CMK (cell line): ENCODE data around the gene PCDHB8.
"Not testable (repeated sequence)": the region's sequence is repeated elsewhere in the genome, so short reads cannot be mapped to it uniquely, and the experiment has no call there.

Source experiments
- DNase-seq: peaks from one replicate; pipeline ENCODE4 v3.0.0-alpha.2; 2010; ENCODE audit warnings: low read depth

The PCDHB8 gene

DNA sequence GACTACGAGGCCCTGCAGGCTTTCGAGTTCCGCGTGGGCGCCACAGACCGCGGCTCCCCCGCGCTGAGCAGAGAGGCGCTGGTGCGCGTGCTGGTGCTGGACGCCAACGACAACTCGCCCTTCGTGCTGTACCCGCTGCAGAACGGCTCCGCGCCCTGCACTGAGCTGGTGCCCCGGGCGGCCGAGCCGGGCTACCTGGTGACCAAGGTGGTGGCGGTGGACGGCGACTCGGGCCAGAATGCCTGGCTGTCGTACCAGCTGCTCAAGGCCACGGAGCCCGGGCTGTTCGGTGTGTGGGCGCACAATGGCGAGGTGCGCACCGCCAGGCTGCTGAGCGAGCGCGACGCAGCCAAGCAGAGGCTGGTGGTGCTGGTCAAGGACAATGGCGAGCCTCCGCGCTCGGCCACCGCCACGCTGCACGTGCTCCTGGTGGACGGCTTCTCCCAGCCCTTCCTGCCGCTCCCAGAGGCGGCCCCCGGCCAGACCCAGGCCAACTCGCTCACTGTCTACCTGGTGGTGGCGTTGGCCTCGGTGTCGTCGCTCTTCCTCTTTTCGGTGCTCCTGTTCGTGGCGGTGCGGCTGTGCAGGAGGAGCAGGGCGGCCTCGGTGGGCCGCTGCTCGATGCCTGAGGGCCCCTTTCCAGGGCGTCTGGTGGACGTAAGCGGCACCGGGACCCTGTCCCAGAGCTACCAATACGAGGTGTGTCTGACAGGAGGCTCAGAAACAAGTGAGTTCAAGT is 6.7 kb downstream of the PCDHB8 start:
- not testable (repeated sequence) for DNase-seq

DNA sequence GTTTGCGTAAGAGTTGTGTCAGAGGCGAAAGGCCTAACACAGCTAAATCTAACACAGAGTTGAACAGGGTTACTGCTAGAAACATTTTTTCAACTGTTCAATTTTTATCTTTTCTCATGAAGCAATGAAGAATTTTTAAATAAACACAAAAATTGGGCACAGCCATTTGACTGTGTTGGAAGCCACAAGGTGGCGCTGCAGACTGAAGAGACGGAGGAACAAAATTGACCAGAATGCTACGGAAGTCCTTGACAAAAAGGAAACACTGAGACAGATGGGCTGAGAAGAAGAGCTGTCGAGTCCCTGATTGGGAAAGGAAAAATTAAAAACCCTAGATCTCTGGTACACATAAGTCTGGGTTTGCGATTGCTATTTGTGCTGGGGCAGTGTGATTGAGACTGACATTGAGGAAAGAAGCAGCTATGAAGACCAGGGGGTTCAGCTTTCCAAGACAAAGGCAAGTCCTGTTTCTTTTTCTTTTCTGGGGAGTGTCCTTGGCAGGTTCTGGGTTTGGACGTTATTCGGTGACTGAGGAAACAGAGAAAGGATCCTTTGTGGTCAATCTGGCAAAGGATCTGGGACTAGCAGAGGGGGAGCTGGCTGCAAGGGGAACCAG is 9.4 kb downstream of the PCDHB8 start, which contains the start of gene PCDHB9:
Gene PCDHB9, plus strand, starts transcription at position 265 of the 616 bp plus-strand sequence. Its CDS starts 158 bp downstream, at position 423.
- peak; percentile 22 for DNase-seq

GRCh38 chr5:141188682-141189081 is 11.1 kb downstream of the PCDHB8 start:
- DNase-seq, result not testable (repeated sequence)

- DNase-seq, result not testable (repeated sequence)
These were observed 11.5 kb downstream of the PCDHB8 start for GRCh38 chr5:141189131-141189530.

- peak; percentile 1 for DNase-seq
These were observed 14.6 kb downstream of the PCDHB8 start, which contains the start of gene PCDHB10 for GRCh38 chr5:141192110-141192725. Gene PCDHB10, plus strand, starts transcription at chr5:141192353. Its CDS starts 200 bp downstream, at chr5:141192553.

DNA sequence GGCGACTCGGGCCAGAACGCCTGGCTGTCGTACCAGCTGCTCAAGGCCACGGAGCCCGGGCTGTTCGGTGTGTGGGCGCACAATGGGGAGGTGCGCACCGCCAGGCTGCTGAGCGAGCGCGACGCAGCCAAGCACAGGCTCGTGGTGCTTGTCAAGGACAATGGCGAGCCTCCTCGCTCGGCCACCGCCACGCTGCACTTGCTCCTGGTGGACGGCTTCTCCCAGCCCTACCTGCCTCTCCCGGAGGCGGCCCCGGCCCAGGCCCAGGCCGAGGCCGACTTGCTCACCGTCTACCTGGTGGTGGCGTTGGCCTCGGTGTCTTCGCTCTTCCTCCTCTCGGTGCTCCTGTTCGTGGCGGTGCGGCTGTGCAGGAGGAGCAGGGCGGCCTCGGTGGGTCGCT is 16.7 kb downstream of the PCDHB8 start:
- DNase-seq, result not testable (repeated sequence)

- DNase-seq, result no peak
These were observed 18.8 kb downstream of the PCDHB8 start for GRCh38 chr5:141196363-141196762.

DNA sequence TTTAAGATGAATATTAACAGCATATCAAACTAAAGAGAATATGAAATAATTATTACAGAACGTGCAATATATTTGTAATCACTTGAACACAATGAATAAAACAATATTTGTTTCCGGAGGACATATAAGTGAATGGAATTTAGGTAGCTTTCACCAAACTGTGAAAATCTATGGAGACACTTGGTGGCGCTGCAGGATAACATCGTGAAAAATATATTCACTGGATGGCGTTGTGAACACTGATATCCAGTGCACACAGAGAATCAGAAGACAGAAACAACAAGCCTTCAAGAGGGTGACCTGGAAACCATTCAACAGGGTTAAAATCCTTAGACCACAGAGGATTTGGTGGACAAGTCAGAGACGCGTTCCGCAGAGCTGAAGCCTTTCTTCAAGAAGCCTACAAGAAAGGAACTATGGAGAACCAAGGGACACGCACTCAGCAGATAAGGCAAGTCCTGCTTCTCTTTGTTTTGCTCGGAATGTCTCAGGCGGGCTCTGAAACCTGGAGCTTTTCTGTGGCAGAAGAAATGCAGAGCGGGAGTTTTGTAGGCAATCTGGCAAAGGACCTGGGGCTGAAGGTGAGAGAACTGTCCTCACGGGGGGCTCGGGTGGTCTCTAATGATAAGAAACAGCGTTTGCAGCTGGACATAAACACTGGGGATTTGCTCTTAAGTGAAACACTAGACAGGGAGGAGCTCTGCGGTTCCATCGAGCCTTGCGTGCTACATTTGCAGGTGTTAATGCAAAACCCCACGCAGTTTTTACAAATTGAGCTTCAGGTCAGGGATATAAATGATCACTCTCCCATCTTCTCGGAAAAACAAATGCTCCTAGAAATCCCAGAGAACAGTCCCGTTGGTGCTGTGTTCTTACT is 22.0 kb downstream of the PCDHB8 start, which contains the start of gene PCDHB11:
Gene PCDHB11, plus strand, starts transcription at position 269 of the 877 bp plus-strand sequence. Its CDS starts 148 bp downstream, at position 417.
- DNase-seq, result no peak

GRCh38 chr5:141201126-141201525 is 23.5 kb downstream of the PCDHB8 start:
- not testable (repeated sequence) for DNase-seq

DNA sequence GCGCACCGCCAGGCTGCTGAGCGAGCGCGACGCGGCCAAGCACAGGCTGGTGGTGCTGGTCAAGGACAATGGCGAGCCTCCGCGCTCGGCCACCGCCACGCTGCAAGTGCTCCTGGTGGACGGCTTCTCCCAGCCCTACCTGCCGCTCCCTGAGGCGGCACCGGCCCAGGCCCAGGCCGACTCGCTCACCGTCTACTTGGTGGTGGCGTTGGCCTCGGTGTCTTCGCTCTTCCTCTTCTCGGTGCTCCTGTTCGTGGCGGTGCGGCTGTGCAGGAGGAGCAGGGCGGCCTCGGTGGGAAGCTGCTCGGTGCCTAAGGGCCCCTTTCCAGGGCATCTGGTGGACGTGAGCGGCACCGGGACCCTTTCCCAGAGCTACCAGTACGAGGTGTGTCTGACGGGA is 24.1 kb downstream of the PCDHB8 start:
- DNase-seq, result not testable (repeated sequence)

GRCh38 chr5:141208478-141208877 is 30.9 kb downstream of the PCDHB8 start, which contains the start of gene PCDHB12:
Gene PCDHB12, plus strand, starts transcription at chr5:141208719. Its CDS starts 189 bp downstream, at chr5:141208908.
- DNase-seq, result no peak

- DNase-seq, result not testable (repeated sequence)
These were observed 32.7 kb downstream of the PCDHB8 start for GRCh38 chr5:141210281-141210680.

- not testable (repeated sequence) for DNase-seq
These were observed 33.3 kb downstream of the PCDHB8 start for GRCh38 chr5:141210849-141211248.

GRCh38 chr5:141213656-141214339 is 36.2 kb downstream of the PCDHB8 start, which contains the start of gene PCDHB13:
Gene PCDHB13, plus strand, starts transcription at chr5:141213919. Its CDS starts 205 bp downstream, at chr5:141214124.
- DNase-seq, result not testable (repeated sequence)

DNA sequence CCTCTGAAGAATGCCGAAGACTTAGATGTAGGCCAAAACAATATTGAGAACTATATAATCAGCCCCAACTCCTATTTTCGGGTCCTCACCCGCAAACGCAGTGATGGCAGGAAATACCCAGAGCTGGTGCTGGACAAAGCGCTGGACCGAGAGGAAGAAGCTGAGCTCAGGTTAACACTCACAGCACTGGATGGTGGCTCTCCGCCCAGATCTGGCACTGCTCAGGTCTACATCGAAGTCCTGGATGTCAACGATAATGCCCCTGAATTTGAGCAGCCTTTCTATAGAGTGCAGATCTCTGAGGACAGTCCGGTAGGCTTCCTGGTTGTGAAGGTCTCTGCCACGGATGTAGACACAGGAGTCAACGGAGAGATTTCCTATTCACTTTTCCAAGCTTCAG is 37.0 kb downstream of the PCDHB8 start:
- DNase-seq, result not testable (repeated sequence)

DNA sequence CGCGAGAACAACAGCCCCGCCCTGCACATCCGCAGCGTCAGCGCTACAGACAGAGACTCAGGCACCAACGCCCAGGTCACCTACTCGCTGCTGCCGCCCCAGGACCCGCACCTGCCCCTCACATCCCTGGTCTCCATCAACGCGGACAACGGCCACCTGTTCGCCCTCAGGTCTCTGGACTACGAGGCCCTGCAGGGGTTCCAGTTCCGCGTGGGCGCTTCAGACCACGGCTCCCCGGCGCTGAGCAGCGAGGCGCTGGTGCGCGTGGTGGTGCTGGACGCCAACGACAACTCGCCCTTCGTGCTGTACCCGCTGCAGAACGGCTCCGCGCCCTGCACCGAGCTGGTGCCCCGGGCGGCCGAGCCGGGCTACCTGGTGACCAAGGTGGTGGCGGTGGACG is 37.9 kb downstream of the PCDHB8 start:
- DNase-seq, result not testable (repeated sequence)

GRCh38 chr5:141216035-141216434 is 38.4 kb downstream of the PCDHB8 start:
- DNase-seq, result not testable (repeated sequence)

GRCh38 chr5:141223112-141223783 is 45.7 kb downstream of the PCDHB8 start, which contains the start of gene PCDHB14:
Gene PCDHB14, plus strand, starts transcription at chr5:141223343. Its CDS starts 163 bp downstream, at chr5:141223506.
- DNase-seq, result peak; percentile 4

GRCh38 chr5:141224844-141225243 is 47.3 kb downstream of the PCDHB8 start:
- DNase-seq, result not testable (repeated sequence)

- DNase-seq, result not testable (repeated sequence)
These were observed 47.8 kb downstream of the PCDHB8 start for GRCh38 chr5:141225421-141225820.
